ENCODE data around the gene ZNF124. TPM values are rescaled to one million over a fixed set of nuclear protein-coding genes. Genes with fewer than 3 reads are reported as not detected.

Gene ZNF124
- total and polyA plus RNA-seq, 2 of the 8 experiments (the other 6 are each of a cell fraction or from before 2014, with no cell fraction given), result 4.6 to 39.9 TPM

- TF ChIP-seq CHD7 (IDR thresholded peaks at IDR 0.05; ENCODE audit: insufficient replicate concordance, low read length) (no peak), NRF1 (IDR thresholded peaks at IDR 0.05; ENCODE audit: low read depth, low read length) (no peak), CTCF (IDR thresholded peaks at IDR 0.05; ENCODE audit: control extremely low read depth in 1 of 3, insufficient read depth in 1 of 3, low read depth in 1 of 3, low read length in 3 of 3) (no peak)
Measured at GRCh38 chr1:247204177-247204647, 32.4 kb upstream of the ZNF124 start (continued).
